HG03039 (cell line): ENCODE results near the gene FGF22.

ENCODE experiments used
- ATAC-seq: cut with Tn5 transposase; IDR thresholded peaks from one replicate; pipeline ENCODE4 v1.9.1; 2021; ENCODE audit warnings: mild to moderate bottlenecking, moderate library complexity; ENCODE audit not compliant: unreplicated experiment

Gene FGF22

DNA sequence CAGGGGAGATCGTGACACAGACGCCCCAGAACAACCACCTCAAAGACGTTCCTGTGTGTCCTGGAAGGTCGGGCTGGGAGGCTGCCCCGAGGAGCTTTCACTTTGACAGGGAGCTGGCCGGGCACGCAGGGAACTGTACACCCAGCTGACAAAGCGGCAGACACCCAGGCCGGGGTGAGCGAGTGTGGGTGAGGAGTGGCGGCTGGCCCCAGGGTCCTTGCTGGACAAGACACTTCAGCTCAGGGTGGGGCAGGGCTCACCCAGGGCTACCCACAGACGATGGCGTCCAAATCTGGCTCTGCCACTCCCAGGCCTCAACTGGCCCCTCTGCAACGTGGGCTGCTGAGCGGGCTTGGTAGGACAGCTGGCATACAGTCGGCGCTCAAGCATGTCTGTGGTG is 2.0 kb downstream of the FGF22 start:
- no peak for ATAC-seq

DNA sequence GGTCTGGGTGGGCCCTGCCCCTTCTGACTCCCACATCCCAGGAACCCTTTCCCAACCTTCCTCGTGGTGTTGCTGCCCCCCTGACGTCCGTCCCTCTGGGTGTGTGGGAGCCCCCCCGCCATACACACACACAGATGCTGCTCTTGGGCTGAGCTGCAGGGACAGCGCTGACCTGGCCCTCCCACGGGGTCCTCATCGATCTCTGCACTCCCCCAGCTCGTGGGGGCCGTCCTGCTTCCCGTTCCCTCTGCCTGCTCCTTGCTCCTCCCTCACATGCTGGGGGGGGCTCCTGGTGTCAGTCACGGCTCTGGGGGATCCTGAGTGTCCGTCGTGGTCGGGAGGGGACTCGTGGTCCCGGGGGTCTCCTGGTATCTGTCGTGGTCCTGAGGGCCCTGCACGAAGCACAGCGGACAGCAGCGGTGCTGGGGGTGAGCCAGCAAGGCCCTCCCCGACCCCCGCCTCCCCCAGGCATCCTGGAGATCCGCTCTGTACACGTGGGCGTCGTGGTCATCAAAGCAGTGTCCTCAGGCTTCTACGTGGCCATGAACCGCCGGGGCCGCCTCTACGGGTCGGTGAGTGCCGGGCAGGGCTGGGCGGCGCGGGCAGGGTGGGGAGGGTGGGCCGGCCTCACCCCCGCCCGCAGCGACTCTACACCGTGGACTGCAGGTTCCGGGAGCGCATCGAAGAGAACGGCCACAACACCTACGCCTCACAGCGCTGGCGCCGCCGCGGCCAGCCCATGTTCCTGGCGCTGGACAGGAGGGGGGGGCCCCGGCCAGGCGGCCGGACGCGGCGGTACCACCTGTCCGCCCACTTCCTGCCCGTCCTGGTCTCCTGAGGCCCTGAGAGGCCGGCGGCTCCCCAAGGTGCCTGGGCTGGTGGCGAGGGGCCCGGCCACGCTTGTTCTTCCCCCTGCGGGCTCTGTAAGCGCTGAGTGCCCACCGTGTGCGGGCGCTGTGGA is 3.4 kb downstream of the FGF22 start:
- no peak for ATAC-seq

DNA sequence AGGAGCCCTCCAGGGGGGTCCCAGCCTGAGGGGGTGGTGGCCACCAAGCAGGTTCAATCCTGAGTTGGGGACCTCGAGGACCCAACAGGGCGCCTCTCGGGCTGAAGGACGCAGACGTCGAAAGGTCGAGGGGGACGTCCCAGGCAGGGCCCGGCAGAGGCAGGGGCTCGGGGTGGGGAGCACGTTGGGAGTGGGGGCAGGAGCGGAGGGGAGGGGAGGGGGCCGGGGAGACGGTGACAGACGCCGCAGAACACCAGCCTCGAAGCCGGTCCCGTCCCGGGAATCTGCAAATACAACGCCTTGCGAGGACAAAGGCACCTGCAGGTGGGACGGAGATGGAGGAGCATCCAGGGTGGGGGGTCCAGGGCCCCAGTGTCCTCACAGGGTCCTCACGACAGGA is 4.1 kb downstream of the FGF22 start:
- ATAC-seq = no peak

DNA sequence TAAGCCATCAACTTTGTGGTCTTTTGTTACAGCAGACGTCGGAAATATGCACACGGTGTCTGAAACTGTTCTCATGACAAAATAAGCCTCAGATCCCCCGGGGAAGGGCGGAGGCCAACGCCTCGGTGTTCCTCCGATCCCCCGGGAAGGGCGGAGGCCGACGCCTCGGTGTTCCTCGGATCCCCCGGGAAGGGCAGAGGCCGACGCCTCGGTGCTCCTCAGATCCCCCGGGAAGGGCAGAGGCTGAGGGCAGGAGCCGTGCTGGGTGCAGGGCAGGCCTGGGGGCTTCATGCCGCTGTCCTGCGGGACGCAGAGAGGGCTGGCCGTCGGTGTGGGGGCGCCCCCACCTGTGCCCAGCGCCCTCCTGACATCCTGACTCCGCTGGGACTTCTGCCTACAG is 4.7 kb downstream of the FGF22 start:
- no peak for ATAC-seq

DNA sequence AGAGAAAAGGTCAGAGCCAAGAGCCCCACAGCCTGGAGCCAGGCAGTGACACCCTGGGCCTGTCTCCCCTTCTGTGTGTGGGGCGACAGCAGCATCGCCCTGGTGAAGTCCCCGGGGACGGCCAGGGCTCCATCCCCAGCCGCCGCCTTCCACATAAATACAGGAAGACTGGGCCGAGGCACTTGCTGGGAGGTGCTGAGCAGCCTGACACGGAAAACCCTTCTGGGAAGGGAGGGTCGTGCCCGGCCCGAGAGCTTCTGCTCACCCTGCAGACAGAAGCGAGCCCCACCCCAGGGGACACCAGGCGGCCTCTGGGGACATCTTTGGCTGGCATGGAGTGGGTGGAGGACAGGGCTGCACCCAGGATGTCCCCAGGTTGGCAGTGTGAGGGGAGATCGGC is 5.1 kb downstream of the FGF22 start:
- ATAC-seq = no peak

DNA sequence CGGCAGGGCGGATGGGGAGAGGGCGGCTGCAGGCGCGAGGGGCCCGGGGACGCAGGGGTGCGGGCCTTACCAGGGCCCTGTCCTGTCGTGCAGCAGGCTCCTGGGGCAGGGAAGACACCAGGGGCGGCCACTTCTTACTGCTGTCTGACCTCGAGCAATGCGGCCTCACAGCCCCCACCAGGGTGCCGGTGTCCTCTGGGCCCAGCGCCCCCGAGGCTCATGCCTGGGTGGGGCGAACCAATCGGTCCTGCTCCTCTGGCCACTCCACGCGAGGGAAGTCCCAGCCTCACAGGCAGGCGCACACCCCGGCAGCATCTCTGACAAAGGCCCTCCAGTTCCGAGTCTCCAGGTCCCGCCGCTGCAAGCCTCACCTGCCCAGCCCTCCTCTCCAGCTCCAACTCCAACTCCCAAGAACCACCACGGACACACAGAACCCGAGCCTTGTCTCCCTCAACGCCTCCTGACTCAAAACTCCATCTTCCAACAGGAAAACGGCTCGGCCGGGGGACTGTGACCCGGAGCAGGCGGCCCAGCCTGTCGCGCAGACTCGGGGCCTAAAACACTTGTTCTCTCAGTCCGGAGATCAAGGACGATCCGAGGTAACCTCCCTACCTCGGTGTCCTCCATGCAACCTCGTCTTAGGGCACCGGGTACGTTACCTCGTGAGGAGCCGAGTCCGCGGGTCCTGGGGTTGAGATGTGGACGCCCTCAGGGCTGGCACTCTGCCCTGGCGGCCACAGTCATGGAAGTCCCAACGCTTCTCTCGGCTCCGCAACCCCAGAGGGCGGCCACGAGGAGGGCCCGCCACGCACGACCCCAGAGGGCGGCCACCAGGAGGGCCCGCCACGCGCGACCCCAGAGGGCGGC is 6.5 kb downstream of the FGF22 start:
- no peak for ATAC-seq

DNA sequence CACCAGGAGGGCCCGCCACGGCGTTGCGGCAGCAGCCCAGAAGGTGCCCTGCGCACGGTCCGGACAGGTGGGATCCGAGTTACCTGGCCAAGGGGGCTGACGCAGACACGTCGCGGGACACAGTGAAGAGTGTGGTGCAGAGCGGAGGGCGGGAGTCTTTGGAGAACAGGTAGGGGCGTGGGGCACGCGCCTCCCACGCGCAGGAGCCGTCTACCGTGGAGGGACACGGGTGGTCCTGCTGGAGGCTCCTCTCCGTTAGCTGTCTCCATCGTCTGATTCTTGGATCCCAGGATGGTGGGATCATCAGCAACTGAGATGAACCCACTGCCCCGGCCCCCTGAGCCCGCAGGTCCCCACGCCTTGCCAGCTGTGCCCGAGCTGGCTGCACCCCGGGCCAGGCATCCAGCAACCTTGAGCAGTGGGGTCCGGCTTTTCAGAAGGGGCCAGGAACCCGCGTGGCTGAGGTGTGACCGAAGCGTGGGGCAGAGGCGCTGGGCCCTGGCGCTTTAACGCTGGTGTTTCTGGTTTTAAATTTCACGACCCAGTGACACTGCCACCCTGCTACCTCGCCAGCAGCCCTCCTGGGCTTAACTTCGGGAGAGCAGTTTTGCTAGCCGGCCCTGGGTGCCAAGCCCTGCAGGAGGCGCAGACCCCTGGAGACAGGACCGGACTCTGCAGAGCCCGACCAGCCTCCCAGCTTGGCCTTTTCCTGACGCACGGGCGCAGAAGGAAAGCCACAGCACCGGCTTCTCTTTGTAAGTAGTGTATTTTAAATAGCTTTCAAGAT is 7.3 kb downstream of the FGF22 start:
- ATAC-seq = no peak

DNA sequence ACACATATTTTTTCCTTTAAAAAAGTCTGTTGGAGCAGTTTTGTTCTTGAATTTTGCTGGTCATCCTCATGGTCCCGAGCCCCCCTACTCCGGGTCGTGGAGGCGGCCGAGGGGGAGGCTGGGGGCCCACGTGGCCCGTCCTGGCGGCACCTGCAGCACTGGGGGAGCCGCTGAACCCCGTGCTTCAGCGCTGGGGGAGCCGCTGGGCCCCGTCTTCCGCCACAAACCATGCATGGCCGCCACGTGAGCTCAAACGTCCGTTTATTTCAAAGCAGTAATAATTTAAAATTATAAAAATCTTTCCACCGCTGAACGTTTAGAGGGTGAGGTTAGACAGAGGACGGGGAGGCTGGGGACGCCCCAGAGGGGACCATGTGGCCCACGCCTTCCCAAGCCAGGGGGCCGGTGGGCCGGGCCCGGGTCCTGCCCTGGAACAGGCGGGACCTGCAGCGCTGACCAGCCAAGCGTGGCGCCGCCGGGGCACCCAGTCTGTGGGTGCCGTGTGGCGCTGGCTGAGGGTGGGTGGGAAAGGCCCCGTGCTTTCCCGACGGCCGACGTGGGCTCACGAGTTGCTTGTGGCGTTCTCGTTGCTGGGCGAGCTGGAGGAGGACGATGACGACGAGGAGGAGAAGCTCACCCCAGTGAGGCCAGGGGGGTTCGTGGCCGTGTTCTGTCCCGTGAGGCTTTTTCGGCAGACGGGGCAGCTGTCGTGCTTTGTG is 8.0 kb downstream of the FGF22 start:
- no peak for ATAC-seq

DNA sequence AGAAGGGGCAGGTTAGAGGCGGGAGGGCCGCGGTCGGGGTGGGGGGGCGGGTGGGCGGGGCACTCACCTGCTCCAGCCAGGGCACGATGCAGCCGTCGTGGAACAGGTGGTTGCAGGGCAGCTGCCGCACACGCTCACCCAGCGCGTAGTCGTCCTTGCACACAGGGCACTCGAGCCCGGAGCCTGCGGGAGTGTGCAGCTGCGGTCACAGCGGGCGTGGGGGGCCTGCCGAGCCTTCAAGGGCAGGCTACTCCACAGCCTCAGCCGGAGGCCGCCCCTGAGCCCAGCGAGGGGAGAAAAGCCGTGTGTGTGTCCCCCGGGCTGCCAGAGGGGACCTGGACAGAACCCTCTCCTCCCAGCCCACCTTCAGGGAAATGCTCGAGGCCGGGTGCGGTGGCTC is 8.6 kb downstream of the FGF22 start:
- ATAC-seq = no peak

DNA sequence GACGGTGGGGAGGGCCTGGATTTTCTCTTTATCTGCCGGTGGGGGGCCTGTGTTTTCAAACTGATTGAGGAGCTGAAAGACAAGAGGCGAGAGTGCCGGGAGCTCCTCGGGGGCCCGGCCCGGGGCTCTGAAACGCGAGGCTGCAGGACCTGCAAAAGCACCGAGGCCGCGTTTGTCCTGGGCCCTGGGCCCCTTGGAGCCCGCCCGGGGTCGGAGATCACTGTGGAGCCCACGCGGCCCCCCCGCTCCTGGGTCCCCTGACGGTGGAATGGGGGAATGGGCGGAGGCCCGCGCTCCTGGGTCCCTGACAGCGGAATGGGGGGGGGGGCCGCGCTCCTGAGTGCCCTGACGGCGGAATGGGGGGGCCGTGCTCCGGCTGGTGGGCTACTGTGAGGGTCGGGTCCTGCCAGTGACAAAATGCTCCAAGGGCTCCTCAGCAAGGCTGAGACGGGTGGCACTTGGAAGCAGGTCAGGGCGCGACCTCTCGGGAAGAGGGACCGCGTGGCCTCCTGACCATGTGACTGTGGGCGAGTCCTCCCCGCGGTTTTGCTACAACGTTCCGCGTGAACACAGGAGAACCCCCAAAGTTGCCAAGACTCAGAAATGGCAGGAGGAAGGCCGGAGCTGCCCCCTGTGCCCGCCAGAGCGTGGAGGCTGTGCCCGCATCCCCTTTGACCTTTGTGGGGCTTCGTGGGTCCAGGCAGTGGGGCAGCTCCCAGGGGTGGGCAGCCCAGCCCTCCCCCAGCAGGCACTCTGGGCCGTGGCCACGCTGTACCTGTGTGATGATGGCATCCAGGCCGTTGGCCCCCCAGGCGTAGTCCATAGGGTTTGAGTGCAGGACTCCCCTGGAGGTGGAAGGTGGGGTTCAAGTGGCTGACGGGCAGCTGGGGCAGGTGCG is 9.5 kb downstream of the FGF22 start:
- ATAC-seq = no peak

DNA sequence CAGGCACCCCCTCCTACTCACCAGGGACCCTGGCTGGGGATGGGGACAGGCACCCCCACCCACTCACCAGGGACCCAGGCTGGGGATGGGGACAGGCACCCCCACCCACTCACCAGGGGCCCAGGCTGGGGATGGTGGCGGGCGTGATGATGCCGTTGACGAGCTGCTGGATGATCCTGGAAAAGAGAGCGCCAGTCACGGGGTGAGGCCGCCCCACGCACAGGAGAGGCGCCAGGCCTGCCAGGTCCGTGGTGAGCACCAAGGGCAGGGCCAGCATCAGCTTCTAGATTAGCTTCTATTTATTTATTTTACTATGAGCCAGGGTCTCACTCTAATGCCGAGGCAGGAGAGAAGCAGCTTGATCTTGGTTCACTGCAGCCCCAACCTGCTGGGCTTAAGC is 10.4 kb downstream of the FGF22 start:
- ATAC-seq = no peak

DNA sequence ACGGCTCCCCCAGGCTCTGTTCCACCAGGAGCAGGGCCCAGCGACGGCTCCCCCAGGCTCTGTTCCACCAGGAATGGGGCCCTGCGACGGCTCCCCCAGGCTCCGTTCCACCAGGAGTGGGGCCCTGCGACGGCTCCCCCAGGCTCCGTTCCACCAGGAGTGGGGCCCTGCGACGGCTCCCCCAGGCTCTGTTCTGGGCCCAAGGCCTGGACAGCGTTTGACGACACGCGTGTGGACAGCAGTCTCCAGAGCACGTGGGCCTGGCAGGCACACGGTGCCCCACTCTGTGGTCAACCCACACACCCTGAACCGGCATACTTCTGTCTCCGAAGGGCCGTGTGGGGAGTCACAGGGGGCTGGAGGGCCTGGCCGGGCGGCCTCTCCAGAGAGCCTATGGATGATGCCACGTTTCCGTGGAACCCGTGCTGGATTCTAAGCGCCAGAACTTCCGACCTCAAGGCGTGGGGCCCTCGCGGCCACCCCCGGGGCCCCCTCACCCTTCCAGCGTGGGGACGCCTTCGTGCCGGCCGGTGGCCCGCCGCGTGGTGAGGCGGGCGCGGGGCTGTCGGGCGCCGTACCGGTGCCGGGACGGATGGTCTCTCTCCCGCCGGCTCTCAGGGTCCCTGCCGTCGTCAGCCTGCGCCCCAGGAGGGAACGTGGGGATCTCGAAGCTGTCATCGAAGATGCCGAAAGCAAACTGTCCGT is 11.6 kb downstream of the FGF22 start:
- no peak for ATAC-seq

DNA sequence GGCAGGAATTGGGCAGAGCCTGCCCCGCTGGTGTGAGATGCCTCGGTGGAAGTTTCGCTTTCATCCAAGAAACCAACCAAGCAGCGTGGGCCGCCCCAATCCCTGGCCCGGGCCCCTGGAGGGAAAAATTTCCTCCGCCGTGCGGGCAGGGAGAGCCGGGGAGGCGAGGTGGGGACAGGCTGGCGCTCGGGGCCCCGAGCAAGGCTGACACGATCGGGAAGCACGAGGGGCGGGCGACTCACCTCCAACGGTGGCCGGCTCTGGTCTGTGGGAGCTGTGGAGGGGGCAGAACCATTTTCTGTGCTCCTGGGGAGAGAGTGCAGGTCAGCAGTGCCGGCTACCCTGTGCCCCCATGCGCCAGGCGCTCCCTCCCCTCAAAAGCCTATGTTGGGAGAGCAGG is 12.3 kb downstream of the FGF22 start:
- ATAC-seq = no peak

DNA sequence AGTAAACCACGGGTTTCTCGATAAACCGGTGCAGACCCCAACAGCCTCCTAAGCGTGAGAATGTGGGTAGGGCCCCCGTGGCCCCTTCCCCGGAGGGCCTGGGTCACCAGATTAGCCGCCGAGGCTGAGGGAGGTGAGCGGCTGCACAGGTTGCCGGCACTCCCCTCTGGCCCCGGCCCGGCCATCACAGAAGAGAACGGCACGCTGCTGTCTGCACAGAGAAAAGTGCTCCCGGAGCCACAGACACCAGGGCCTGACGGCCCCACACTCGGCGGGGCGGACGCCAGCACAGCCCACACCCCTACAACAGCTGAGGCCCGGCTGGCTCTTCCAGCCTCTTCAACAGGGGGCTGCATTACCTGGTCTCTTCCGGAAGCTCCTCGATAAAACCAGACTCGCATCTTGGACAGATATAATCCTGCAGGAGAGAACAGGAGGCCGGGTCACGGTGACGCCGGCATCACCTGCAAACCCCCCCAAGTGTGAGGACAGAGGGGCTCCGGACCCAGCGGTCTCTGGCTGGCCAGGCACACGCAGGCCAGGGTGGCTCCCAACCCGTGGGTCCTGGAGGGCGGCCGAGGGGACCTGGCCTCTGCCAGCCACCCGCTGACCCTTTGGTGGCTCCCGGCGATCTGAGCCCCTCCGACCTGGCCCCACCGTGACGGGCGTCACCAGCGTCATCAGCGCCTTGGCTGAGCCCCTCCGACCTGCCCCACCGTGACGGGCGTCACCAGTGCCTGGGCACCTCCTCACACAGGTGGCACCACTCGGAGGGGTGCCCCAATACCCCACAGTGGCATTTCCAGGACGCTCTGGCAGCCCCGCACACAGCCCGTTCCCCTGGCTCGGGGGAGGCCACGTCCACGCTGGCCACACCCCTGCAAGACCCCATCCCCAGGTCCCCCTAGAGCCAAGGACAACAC is 13.0 kb downstream of the FGF22 start:
- ATAC-seq = no peak

DNA sequence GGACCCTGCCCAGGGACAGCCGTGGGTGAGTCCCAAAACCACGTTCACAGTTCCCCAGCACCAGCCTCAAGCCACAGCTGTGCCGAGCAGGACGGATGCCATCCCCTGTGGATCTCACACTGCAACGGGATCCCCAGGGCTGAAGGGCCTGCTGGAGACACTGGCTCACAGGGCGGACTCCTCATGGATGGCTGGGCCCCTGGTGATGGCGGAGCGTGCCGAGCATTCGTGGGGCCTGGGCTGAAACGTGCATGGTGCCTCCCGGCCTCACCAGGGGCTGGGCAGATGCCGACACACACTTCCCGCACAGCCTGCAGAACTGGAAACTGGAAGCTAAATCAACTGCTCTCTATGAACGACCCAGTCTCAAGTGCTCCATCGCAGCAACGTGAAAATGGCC is 13.7 kb downstream of the FGF22 start:
- no peak for ATAC-seq

DNA sequence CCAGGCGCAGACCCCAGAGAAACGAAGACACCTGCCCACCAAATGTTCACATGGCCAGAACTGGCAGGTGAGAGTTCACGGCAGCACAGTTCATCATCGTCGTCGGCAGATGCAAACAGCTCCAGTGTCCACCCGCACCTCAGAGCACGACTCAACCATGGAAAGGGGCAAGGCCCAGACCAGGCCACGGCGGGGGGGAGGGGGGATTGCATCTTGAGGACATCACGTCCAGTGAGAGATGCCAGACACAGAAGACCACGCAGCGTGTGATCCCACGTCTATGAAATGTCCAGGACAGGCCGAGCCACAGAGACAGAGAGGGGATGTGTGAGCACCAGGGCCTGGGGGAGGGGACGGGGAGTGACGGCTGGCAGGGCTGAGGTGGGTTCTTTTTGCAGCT is 16.0 kb downstream of the FGF22 start:
- ATAC-seq = no peak

DNA sequence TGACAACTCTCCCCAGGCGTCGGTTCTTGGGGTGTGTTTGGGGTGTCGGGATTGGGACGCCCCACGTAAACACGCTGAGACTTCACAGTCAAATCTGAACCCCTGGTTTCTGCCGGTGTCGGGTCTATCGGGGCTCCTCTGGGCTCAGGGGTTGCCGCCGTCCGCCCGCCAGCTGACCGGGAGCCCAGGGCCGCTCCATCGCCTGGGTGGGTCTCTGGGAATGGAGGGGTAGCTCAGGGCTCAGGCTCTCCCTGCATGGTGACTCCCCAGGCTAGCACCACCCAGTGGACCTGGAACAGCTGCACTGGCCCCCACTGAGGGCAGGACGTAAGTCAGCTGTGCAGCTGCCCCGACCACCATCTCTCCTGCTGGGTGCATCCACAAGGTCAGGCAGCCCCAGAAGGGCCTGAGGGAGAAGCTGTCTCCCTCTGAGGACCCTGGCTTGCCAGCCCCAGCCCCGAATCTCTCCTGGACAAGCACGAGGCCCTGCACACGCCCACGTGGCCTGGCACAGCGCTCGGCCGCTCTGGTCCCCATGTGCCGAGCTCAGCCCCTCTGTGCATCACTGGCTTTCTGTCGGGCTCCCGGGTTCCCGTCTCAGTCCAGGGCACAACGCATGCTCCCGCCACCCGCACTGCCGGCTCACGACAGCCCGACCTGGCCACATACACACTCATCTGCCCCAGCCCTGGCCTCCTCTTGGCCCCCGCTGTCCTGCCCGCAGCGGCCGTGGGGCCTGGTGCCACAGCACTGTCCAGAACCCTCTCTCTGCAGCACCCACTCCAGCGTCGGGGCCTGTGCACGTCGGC is 17.3 kb downstream of the FGF22 start:
- no peak for ATAC-seq
